Stimulated activated CD8-positive, alpha-beta memory T cell treated with anti-CD3 and anti-CD28 coated beads, Interleukin-15, amount 100 ng/mL, for 24 hours (primary cell): ENCODE measurements around the gene RPTOR.

Experiments
- DNase-seq: peaks from one replicate; pipeline ENCODE4 v3.0.0-alpha.2; 2020; ENCODE audit warnings: low read depth

RPTOR gene

GRCh38 chr17:80930335-80931279 is 386.0 kb downstream of the RPTOR start:
- DNase-seq: no peak

GRCh38 chr17:80931421-80932265 is 387.0 kb downstream of the RPTOR start:
- no peak for DNase-seq

- no peak for DNase-seq
Observed at GRCh38 chr17:80935526-80935925, 390.9 kb downstream of the RPTOR start.

DNA sequence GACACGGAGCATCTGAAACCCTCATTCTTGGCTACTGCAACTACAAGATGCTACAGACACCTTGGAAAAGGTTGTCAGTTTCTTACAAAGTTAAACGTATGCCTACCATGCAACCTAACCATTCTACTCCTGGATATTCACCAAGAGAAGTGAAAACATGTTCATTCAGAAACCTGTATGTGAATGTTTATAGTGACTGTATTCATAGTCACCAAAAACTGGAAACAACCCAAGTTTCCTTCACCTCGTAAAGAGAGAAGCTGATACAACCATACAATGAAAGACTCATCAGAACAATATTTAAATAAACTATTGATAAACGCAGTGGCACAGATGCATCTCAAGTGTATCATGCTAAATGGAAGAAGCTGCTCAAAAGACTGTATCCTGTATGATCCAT is 391.6 kb downstream of the RPTOR start:
- no peak for DNase-seq

DNA sequence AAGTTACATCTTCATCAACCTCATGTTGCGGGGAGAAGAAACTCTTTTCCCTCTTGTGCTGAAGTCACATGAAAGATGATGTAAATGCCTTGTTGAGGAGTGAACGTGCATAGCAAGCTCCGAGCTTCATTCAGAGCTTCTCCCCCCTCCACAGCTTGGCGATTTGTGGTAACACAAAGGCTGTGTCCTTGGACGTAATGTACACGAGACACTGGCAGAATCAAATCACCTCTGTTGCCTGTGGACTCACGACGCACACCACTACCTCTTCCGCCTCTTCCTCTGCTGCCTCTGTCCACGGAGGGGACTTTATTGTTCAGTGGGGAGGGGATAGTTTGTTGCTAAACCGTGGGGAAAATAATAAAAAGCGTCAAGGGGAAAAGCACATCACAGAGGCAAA is 392.1 kb downstream of the RPTOR start:
- DNase-seq: no peak

GRCh38 chr17:80937462-80938381 is 393.1 kb downstream of the RPTOR start:
- no peak for DNase-seq

DNA sequence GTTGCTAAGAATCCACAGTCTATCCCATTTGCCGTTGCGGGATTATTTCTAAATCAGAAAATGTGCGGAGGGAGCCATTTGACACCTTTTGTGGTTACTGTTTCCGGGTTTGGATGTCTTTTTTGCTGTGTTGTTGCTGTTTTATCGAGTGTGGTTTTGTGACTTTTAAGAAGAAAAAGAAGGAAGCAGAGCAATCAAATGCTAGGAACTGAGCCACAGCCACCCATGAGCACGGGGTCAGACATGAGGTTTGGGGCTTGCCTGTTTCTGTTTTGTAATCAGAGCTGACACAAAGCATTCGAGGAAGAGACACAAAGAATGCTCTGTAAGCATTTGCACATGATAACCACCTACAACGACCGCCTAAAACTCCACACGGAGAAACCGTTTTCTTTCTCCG is 393.9 kb downstream of the RPTOR start:
- no peak for DNase-seq

GRCh38 chr17:80939151-80940145 is 394.8 kb downstream of the RPTOR start:
- DNase-seq: no peak

DNA sequence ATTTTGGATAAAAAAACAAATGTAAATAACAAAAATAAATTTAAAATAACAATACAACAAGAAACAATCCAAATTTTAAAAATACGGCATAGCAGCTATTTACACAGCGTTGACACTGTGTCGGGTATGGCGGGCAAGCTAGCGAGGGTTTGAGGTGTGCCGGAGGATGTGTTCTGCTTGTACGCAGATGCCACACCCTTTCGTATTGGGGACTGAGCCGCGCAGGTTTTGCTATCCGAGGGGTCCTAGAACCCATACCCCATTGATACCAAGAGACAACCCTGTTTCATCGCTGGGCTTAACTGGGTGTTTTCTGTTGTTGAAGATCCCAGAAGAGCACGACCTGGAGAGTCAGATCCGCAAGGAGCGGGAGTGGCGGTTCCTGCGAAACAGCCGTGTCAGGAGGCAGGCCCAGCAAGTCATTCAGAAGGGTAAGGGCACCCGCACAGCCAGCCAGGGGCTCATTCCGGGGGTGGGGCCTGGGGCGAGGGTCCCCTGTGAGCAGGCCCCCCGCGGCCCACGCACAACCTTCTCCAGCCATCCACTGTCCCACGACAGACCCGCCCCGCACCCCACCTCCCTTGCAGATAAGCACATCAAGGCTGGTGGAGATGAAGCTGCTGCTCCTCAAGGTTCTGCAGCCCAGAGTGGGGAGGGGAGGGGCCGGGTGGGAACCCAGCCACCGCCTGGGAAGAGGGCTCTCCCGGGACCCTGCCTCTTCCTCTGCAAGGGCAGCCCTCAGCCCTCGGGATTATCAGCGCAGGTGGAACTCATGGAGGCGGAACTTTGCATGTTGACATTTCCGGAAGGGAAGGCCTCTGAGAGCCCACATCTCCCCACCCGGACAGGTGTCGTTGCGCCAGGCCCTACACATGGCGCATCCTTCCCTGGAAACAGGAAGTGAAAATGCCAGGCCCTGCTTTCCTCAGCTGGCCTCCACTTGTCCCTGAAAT is 395.8 kb downstream of the RPTOR start:
- DNase-seq: no peak

- no peak for DNase-seq
Observed at GRCh38 chr17:80941171-80941570, 396.5 kb downstream of the RPTOR start.

DNA sequence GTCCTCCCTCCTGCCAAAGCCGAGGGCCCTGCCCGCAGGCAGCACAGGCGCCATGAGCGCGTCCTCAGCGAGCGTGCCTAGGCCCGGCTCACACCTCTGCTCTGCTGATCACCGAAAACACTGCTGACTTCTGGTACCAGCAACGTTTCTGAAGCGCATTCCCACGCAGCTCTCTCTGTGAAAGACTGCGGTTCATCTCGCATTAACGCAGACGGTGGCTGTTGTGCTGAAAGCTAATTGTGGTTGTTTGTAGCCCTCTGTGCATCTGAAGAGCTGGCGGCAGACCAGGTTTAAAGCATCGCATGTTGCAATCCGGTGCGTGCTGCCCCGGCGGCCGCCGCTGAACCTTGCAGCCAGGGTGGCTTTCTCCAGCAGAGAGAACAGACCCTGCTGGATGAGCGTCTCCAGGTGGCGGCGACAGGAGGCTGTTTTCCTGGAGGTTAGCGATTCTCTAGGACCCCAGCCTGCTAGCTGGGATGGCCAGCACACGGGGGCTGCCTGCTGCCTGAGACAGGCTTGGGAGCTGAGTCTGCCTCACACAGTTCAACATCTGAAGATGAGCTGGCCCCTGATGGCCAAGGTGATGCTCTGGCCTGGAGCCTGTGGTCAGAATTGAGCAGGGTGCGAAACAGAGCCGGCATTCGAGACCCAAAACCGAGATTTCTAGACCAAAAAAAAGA is 397.2 kb downstream of the RPTOR start:
- DNase-seq: no peak

DNA sequence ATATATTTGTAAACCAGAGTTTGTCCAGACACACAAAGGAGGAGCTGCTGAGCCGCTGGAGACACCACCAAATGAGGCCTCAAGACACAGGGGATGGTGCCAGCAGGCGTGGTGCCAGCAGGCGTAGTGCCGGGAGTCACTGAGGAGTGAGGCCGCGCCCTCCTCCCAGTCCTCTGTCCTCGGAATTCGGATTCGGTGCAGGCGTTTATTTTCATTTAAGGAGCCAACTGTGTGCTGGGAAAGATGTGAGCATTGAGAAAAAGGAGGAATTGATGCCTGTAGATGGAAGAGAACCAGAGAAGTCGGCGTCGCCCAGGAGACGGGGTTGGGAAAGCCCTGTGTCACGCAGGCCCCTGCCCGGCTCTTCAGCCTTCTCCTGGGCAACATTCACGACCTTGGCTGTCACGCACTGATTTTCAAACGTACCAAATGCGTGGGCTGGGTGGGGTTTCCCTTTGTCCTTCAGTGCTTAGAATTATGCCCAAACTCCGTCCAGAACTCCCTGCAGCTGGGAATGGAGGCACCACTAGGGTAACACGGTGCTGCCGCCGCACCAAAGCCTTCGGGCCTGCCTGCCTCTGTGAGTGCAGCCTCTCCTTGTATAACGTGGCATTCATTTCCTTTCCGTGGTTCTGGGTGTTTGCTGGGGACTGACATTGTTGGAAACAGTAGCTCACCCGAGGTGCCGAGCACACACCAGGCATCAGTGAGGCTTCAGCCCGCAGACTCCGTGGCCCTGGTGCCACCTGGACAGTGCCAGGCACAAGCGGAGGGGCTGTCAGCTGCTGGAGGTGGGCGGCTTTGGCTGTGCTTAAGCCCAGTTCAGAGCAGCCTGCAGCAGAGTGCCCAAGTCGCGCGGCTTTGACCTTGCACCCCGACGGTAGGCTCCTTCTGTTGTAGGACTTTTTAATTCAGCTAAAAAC is 398.0 kb downstream of the RPTOR start:
- no peak for DNase-seq

DNA sequence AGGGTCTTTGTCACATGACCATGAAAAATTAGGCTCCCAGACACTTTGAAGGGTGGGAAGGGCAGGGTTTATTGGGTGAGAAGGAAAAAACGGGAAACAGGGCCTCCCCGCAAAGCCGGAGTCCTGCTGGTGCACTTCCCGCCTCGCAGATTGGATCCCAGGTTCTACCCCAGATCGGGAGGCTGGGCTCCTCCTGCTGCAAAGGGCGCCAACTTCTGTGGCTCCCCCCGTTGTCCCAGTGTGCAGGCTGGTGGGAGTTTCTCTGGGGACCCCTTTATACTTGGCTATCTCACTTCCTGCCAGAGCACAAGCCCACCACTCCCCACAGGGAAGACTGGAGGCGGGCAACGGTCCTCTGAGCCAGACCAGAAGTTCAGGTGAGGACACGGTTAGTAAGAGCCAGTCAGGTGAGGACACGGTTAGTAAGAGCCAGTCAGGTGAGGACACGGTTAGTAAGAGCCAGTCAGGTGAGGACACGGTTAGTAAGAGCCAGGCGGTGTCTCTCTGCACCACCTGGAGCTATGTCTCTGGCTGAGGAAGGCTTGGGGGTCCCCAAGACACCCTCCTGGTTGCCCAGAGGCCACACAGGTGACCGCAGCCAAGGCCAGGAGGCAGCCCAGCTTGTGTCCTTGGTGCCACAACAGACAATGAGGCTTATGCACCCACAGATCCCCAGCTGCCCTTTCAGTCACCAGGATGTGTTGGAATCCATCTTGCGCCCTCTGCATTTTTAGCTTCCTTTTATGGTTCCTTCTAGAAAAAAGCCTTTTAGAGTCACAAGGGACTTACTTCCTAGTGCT is 398.9 kb downstream of the RPTOR start:
- DNase-seq: no peak

DNA sequence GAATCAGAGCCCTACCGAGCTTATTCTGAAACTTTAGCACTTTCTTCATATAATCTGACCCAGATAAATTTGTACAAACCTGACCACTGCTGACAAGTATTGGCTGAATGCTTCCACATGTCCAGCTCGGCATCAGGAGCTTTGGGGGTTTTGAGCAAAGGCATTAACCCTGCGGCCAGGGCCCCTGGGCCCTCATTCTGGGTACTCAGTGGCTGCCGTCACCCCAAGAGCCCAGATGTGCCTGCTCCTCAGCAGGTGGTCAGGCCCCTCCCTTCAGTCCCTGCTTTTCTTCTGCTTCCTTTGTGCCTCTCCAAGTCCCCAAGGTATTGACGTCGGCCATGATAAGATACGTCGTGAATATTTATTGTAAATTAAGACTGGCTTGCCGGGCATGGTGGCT is 399.7 kb downstream of the RPTOR start:
- DNase-seq: no peak

GRCh38 chr17:80945736-80946135 is 401.1 kb downstream of the RPTOR start:
- no peak for DNase-seq

GRCh38 chr17:80946449-80946848 is 401.8 kb downstream of the RPTOR start:
- DNase-seq: no peak
